H1 (cell line): Measurements from ENCODE around the gene DGKI. TPM values are rescaled to one million over a fixed set of nuclear protein-coding genes. Genes with fewer than 3 reads are reported as not detected.

Experiments used
- GABPA ChIP-seq: IDR thresholded peaks from 2 replicates; pipeline ENCODE4 v1.6.1; 2011; ENCODE audit warnings: mild to moderate bottlenecking, low read length, moderate library complexity, borderline replicate concordance; ENCODE audit not compliant: insufficient read depth
- PHF8 ChIP-seq: fragments of 200-600 bp; sonication (generic); conservative IDR thresholded peaks from 2 replicates; pipeline ENCODE4 v1.7.1; 2012; ENCODE audit warnings: low read depth, mild to moderate bottlenecking, inconsistent platforms, low read length, moderate library complexity
- POLR2A ChIP-seq, 2 experiments: IDR thresholded peaks; 1 replicate in 1 of 2; 2 replicates in 1 of 2; pipeline ENCODE4 v1.6.1; 2011; ENCODE audit warnings: low read depth in 2 of 2, low read length in 2 of 2, mild to moderate bottlenecking in 2 of 2; ENCODE audit errors: control extremely low read depth in 1 of 2
- polyA plus RNA-seq, 7 experiments: library from polyadenylated mRNA; depleted of rRNA in 3 of 7; stranded (reverse) in 5 of 7; unstranded in 2 of 7; fragments of >200 nt in 5 of 7; fragments of 200-250 nt in 2 of 7; gene quantifications; 1 replicate in 5 of 7; 2 replicates in 1 of 7; 4 replicates in 1 of 7; pipeline versions ENCODE4 v1.2.1 to v1.2.3, GENCODE V29; 2011 to 2013; ENCODE audit warnings: missing spikeins in 2 of 7, mixed read lengths in 2 of 7
- total RNA-seq: library from RNA; stranded (reverse); fragmentation: NEBNext Ultra II Directional; extraction: Animal tissue kit (Norgen Biotek cat#: 25700); gene quantifications from 2 replicates; pipeline ENCODE4 v1.2.1, GENCODE V29; 2021
- TF ChIP-seq, protein P1 (sequence below): IDR thresholded peaks from 2 replicates; pipeline ENCODE4 v1.6.1; 2012; ENCODE audit warnings: inconsistent platforms

DGKI gene
- total and polyA plus RNA-seq, 2 of the 8 experiments (the other 6 are each of a cell fraction or from before 2014, with no cell fraction given) = 0.20 to 0.71 TPM

DNA sequence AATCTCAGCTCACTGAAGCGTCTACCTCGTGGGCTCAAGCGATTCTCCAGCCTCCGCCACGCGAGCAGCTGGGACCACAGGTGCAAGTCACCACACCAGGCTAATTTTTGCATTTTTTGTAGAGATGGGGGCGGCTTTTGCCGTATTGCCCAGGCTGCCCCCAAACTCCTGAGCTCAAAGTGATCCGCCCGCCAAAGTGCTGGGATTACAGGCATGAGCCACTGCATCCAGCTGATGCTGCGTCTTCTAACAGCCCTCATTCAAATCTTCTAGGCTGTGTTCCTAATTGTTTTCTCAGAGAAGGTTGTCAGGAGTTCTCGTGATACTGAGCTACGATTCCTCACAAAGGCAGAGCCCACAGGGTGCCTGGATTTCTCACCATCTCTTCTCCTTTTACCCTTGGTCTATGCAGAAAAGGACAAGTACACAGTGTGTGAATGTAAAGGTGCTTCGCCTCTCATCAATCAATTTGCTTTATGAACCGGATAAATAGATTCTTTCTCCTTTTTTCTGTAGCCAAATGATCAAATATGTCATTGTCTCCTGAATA is 255.9 kb downstream of the DGKI start (continued):
- TF ChIP-seq, protein P1, sequence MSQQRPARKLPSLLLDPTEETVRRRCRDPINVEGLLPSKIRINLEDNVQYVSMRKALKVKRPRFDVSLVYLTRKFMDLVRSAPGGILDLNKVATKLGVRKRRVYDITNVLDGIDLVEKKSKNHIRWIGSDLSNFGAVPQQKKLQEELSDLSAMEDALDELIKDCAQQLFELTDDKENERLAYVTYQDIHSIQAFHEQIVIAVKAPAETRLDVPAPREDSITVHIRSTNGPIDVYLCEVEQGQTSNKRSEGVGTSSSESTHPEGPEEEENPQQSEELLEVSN = no peak
- TF ChIP-seq GABPA (no peak), POLR2A (IDR thresholded peaks at IDR 0.05; ENCODE audit: control extremely low read depth in 1 of 2, low read depth in 2 of 2, low read length in 2 of 2) (no peak), PHF8 (no peak)
